ENCODE results near the gene ZDHHC16.

The ZDHHC16 gene

DNA sequence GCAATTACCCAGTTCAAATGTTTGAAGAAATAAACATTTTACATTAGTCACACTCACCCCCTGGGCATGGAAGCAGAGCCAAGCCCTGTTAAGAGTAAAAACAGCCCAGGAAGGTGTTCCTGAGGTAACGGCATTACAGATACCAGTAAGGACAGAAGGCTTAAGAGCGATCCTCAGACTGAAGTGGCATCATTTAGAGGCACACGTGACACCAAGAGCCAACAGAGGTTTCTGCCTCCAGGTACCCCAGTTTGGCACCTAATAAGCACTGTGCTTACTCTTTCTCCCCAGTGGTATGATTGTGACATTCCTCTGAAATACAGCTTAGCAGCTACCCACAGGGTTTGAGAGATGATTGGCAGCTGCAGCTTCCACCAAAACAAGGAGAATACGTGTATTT is 35.1 kb downstream of the ZDHHC16 start:
- DNase-seq = no peak

DNA sequence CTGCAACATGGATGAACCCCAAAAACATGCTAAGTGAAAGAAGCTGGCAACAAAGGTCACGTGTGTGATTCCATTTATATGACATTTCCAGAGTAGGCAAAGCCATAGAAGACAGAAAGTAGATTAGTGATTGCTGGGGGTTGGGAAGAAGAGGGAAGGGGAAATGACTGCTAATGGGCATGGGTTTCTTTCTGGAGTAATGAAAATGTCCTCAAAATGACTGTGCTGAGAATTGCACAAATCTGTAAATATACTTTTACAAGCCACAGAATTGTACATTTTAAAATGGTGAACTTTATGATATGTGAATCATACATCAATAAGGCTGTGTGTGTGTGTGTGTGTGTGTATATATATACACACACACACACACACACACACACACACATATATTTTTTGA is 36.4 kb downstream of the ZDHHC16 start:
- no peak for DNase-seq

DNA sequence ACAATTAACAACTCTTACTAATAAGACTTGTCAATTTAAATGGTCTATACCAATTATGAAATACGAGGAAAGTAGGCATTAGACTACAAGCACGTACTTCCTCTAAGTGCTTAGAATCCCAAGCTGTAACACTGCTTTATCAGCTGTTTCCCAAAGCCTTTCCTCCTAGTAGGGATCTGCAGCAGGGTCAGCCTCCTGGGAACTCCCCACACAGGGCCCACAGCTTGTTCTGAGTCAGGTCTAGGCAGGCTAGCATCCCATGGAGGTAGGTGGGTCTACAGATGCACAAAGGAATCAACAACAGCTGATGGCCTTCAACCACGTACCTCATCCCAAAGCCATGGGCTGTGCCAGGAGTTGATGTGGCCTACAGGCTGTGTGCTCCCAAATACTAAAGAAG is 37.5 kb downstream of the ZDHHC16 start:
- DNase-seq = no peak

DNA sequence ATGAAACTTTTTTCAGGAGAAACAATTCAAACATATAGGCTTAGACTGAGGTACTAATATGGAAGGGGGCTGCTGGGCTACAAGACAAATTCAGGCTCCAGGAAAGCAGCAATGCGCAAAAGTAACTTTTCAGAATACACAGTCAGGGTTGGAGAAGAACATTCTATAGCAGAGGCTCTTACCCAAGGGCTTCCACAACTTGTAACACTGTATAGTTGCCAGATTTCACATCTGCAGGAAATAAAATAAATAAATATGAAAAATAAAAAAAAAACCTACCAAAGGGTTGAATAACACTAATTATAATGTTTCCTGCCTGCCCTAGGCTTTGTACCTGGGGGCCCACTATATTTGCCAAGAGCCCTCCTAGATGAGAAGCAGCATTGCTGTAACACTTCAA is 37.9 kb downstream of the ZDHHC16 start:
- DNase-seq = no peak

DNA sequence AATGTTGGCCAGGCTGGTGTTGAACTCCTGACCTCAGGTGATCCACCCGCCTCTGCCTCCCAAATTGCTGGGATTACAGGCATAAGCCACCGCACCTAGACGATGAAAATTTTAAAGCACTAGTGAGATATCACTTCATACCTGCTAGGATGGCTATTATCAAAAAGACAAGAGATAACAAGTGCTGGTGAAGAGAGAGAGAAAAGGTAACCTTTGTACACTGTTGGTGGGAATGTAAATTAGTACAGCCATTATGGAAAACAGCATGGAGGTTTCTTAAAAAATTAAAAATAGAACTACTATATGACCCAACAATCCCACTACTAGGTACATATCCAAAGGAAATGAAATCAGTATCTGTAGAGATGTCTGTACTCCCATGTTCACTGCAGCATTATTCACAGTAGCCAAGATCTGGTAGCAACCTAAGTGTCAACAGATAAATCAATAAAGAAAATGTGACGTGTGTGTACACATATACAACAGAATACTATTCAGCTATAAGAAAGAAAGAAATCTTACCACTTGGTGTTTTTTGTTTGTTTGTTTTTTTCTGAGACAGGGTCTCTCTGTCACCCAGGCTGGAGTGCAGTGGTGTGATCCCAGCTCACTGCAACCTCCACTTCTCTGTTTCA is 39.8 kb downstream of the ZDHHC16 start:
- no peak for DNase-seq

DNA sequence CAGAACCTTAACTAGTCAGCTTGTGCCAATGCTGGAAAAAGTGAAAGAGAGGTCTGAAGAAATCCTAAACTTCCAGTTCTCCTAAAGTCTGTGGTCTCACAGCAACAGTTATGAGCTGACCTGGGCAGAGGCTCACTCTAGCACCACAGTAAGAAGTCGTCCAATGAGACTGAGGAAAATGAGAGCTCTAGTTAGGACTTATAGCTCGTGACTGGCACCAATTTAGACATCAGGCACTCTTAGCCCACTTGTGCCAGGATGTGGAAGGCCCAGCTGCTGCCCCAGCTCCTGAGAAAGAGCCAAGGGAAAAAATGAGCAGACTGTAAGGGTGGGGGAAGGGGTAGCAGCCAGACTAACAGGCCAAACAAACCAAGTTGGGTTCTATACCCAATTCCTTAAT is 44.6 kb downstream of the ZDHHC16 start:
- DNase-seq = no peak

DNA sequence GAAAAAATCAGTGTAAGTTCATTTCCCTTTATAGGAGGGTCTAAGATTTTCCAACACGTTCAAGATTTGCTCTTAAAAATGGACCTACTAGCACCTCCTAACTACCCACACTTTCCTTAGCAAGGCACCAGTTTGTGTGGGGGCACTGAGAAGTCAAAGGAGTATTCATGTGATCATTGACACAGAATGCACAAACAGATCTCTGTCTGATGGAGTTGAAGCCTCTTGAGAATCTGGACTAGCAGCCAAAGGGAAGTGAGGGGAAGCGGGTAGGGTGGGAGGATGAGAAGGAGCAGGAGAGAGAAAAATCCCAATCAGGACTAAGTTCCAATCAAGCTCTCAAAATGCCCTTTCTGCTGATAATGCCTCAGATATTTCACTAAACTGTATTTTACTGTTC is 48.2 kb downstream of the ZDHHC16 start:
- DNase-seq = no peak

DNA sequence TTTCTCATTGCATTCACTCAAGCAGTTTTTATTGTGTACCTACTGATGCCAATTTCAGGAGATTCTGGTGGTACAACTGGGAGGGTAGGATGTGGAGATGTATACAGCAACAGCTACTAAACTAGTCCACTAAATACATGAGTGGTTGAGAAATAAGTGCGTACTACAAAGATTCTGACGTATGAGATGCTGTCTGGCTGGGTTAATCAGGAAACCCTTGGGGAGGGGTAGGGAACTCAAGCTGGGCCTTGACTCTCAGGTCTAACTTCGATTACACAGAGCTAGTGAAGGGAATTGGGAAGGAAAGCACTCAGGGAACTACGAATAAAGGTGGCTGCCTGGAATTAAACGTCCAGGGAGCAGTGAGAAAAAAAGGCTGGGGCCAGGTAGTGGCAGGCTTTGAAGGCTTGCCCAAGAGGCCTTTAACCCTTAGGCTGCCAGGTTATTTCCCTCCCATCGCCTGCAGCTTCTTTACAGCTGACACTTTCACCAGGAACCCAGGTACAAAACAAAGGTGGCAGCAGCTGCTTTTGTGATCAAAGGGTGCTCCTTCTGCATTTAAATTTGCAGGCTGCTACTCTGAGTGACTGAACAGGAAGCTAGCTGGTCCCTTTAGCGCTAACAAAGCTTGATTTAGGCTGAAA is 49.0 kb downstream of the ZDHHC16 start:
- DNase-seq = no peak

DNA sequence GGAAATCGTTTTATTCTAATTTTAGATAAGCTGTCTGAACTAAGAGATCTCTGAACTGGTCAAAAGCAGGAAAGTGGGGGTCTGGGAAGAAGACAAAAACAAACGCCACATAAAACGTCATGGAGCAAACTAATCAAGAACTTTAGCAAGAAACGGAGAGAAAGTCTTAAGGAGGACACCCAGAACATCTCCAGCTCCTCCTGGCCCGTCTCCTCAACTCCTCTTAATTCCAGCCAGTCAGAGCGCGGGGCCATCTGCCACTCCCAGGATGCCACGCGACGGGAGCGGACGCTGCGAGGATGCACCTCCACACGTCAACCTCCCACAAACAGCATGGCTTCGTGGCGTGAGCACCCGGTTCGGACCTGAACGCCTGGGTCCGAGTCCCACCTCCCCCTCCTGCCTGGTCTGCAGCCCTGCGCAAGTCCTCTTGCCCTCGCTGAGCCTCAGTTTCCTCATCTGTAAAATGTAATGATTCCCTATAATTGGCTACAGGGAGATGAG is 51.6 kb downstream of the ZDHHC16 start:
- DNase-seq = peak; percentile 32

DNA sequence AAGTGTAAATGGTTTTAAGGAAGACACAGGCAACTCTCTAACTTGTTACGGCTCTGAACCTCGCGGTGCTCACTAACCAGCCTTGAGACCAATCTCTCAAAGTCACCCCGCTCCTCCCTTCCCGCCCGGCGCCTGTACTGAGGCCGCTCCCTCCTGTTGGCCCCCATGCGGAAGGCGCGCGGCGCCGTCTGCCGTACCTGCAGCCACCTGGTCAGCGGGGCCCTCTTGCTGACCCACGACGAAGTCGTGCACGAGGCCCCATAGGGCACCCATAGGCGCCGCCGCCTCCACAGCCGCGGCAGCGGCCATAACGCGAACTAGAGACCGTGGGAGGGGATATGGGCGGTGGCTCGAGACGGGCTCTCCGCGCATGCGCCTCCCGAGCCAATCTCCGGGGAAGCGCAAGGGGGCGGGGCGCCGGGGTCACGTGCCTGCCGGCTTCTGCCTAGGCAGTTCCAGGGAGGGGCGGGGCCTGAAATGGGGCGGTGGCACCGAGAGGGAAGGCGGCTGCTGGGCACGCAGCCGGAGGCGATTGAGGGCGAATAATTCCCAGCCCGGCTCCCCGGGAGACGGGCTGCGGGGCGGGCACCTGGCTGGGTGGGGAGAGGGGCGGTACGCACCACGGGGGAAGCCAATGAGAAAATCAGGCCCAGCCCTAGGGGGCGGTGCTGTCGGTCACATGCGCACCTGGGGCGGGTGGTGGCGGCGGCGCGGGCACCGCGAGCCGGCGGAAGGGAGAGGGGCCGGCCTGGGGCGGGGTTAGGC is 52.3 kb downstream of the ZDHHC16 start, which contains the start of gene MMS19:
TSS of gene MMS19 (minus strand) at position 347 of the 765 bp plus-strand sequence. CDS start at position 309, 38 bp downstream.
- peak; percentile 92 for DNase-seq

DNA sequence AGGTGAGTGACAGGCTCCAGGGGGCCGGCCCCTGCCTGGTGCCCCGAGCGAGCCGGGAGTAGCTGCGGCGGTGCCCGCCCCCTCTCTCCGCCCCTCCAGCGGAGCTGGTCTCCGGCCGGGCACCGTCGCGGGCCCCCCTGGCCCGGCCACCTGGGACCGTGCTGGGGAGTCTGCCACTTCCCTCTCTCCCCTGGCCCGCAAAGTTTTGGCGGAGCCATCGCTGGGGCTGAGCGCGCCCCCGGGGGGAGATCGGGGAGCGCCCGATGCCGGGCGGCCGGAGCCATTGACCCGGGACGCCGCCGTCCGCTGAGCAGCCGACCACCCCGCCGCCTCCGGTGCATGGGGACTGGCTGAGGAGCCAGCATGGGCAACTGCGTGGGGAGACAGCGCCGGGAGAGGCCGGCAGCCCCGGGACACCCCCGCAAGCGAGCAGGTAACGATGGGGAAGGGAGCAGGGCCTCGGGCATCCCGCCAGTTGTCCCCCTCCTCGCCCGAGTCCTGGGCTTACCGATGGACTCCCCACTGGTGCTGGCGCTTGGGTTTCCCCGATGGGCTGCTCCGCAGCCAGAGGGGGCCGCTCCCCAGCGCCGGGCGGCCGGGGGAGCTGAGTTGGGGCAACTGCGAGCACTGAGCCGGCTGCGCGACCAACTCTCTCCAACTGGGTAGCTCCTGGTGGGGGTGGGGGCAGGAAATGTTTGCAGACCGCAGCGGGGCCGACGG is 53.0 kb downstream of the ZDHHC16 start, which contains the start of gene UBTD1:
TSS of gene UBTD1 (plus strand) at position 84 of the 720 bp plus-strand sequence. CDS start at position 364, 280 bp downstream.
- no peak for DNase-seq

DNA sequence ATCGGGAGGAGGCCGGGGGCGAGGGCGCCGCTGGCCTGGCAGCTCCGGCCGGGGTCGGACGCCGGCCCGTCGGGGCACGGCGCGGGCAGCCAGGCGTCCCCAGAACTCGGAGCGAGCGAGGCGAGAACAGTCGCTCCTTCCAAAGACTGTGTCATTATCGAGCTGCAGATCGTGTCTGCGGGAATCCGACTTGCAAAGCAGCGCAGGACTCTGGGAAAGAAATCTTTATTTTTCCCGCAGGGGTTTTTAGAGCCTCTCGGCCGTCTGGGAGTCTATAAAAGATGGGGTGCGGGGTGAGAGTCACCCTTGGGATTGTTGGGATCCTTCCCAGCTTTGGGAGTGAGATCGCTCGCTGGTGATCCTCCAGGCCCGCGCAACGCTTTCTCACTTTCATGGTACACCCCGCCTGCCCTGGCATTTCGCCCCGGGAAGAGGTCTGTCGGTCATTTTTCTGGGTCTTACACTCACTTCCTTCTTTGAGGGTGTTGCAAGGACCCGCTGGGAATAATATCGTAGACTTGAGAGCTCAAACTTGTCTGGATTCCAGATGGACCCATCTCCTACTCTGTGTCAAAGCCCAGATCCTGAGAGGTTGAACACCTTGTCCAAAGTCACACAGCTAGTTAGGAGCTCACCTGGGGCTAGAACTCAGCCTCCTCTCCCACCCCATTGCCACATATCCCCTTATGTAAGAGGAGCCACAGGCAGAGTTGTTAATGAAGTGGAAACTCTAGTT is 53.8 kb downstream of the ZDHHC16 start:
- DNase-seq = no peak

DNA sequence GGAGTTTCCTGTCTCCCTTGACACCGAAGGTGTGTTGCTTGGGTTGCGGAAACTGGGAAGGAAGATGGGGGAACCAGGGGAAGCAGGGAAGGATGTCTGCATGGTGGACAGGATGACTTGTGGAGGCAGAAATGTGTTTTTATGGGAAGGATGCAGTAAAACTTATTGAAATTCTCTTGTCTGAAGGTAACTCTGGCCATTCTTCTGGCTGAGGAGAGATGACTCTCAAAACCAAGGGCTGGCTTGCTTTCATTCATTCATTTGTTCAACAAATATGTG is 54.3 kb downstream of the ZDHHC16 start:
- DNase-seq = no peak

DNA sequence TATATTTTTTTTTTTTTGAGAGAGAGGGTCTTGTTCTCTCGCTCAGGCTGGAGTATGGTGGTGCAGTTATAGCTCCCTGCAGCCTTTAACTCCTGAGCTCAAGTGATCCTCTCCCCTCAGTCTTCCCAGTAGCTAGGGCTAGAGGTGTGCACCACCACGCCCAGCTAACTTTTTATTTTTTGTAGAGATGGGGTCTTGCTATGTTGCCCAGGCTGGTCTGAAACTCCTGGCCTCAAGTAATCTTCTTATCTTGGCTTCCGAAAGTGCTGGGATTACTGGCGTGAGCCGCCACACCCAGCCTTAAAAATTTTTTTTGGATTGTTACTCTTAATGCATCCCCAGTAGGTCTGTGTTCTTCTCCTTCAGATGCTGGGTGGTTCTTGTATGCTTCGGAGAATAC is 56.9 kb downstream of the ZDHHC16 start:
- DNase-seq = no peak

DNA sequence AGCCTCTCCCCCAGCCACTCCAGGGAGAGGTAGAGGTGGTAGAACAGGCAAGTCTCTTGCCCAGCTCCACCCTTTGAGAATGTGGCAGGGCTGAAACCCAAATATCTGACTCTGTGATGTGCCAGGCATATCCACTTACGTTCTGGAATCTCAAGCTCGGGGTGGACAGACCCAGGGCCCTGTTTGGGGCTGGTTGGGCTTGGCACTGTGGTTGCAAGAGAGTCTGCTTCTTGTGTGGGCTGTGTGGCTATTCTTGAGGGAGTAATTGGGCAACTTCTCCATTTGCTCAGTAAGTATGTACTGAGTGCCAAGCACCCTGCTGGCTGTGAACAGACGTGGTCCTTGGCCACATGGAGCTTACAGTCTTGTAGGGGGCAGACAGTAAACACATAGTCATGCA is 57.4 kb downstream of the ZDHHC16 start:
- no peak for DNase-seq

DNA sequence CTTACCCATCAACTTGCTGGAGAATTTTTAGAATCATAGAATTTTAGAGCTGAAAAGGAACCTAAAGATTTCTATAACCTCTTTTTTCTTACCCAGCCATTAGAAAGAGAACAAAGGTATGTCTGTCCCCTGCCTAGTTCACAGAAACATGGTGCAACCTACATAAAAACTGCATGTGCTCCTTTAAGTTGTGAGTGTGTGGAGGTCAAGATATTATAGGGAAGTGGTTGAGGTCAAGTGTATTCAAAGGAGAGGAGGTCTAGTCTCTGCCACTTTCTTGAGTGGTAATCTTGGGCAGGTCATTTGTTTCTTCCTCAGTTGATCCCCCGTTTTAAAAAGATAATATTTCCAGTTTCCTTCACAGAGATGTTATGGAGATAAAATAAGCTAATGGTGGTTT is 59.2 kb downstream of the ZDHHC16 start:
- DNase-seq = no peak

DNA sequence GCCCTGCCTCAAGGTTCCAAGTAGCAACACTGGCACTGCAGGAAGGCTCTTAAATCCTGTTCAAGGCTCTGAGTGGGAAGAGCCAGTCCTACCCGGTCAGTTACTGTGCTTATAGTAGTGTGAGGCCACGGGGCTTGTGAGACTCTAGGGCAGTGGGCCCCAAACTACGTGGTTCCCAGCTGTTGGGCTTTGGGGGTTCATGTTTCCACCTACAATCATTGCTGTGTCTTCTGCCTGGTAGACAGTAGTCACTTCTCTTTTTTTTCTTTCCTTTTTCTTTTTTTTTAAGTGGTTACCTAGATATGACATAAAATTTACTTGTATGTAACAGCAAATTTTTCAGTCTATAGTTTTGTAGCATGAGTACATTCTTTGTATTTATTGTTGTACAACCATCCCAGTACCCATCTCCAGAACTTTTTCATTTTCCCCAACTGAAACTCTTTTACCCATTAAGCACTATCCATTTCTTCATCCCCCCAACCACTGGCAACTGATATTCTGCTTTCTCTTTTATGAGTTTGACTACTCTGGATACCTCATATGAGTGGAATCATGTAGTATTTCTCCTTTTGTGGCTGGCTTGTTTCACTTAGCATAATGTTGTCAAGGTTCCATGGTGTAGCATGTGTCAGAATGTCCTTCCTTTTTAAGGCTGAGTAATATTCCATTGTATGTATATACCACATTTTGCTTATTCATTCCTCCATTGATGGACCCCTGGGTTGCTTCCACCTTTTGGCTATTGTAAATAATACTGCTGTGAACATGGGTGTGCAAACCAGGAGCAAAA is 60.4 kb downstream of the ZDHHC16 start:
- DNase-seq = no peak
